ENCODE results near the gene CCDC88B.

CCDC88B gene

GRCh38 chr11:64401775-64402174 is 61.8 kb downstream of the CCDC88B start:
- no peak overlapping the region for H3K27ac ChIP-seq
- no peaks in the 10 kb centered on the region for H4K20me1 ChIP-seq
- no peaks in the 10 kb centered on the region for H3K27me3 ChIP-seq
- no peak overlapping the region for H3K4me3 ChIP-seq
- TF ChIP-seq Cebpa-rat (IDR thresholded peaks at IDR 0.05): no peak
- H3K4me2 ChIP-seq: no peak overlapping the region
- peaks cover 88% of the 10 kb centered on the region for H3K4me1 ChIP-seq
- peaks cover 22% of the 10 kb centered on the region for H3K9me3 ChIP-seq
- no peaks in the 10 kb centered on the region; the same call in 1 of the 2 replicates for H3K36me3 ChIP-seq
- no peak overlapping the region for H3K9ac ChIP-seq

- Histone ChIP-seq H3K9ac (no peak overlapping the region), H3K27ac (no peak overlapping the region; the same call in 1 of the 2 replicates), H3K4me2 (0 out of 2 replicates have a peak overlapping the region, but pooled peaks have one; percentile 5), H3K27me3 (no peaks in the 10 kb centered on the region), H4K20me1 (no peaks in the 10 kb centered on the region), H3K4me3 (no peak overlapping the region), H3K4me1 (peaks cover 88% of the 10 kb centered on the region), H3K36me3 (no peaks in the 10 kb centered on the region; the same call in 1 of the 2 replicates), H3K9me3 (peaks cover 22% of the 10 kb centered on the region)
- no peak for TF ChIP-seq Cebpa-rat (IDR thresholded peaks at IDR 0.05)
Observed at GRCh38 chr11:64403106-64403505, 63.1 kb downstream of the CCDC88B start.

- Histone ChIP-seq H3K9me3 (peaks cover 22% of the 10 kb centered on the region), H3K4me1 (peaks cover 90% of the 10 kb centered on the region), H3K4me2 (peak overlapping the region; percentile 90), H3K36me3 (no peaks in the 10 kb centered on the region; the same call in 1 of the 2 replicates), H3K4me3 (peak overlapping the region; percentile 33; the same call in 1 of the 2 replicates), H3K27me3 (no peaks in the 10 kb centered on the region), H4K20me1 (no peaks in the 10 kb centered on the region), H3K27ac (peak overlapping the region; percentile 79), H3K9ac (peak overlapping the region; percentile 46)
- TF ChIP-seq Cebpa-rat (IDR thresholded peaks at IDR 0.05): no peak
Observed at GRCh38 chr11:64406221-64406946, 66.4 kb downstream of the CCDC88B start.

All from BLaER1 (cell line).